ENCODE data around the gene OLFML2A. TPM values are rescaled to one million over a fixed set of nuclear protein-coding genes. Genes with fewer than 3 reads are reported as not detected.

Gene OLFML2A
- total RNA-seq, 1 experiment from 2014 or later = 1.4 TPM

- Histone ChIP-seq H3K4me3 (ENCODE audit: low read depth, low read length, poor library complexity, severe bottlenecking) (no peak overlapping the region), H3K27me3 (replicated peaks; ENCODE audit: insufficient read depth, low read depth, low read length, poor library complexity) (no peaks in the 10 kb centered on the region), H3K36me3 (ENCODE audit: insufficient read depth, low read length, poor library complexity, severe bottlenecking) (peaks cover 50% of the 10 kb centered on the region), H3K9me3 (ENCODE audit: low read depth, low read length, poor library complexity, severe bottlenecking) (no peaks in the 10 kb centered on the region), H3K4me1 (ENCODE audit: insufficient read depth, low read length, poor library complexity, severe bottlenecking) (peaks cover 27% of the 10 kb centered on the region), H3K27ac (ENCODE audit: low read depth, low read length, poor library complexity, severe bottlenecking) (peak overlapping the region; percentile 98)
- no TSS peak for BruUV-seq (replicated peaks)
- TF ChIP-seq CTCF (conservative IDR thresholded peaks at IDR 0.05; ENCODE audit: low read depth, low read length) = no peak
- TF ChIP-seq EZH2 (IDR thresholded peaks at IDR 0.05; ENCODE audit: borderline replicate concordance, low read depth, low read length, poor library complexity, severe bottlenecking) = no peak
- POLR2A ChIA-PET (ENCODE audit: low non-redundant PET) = no interaction called here
- CTCF ChIA-PET = no interaction called here
- intact Hi-C loops (cut with micrococcal nuclease; ENCODE audit: unreplicated experiment) = loop anchor here (10.0 kb wide), 3 partner anchors 286 to 516 kb away; partner anchors contain the start of genes PSMB7 and SCAI
- no peak for DNase-seq (ENCODE audit: low spot score)
These were observed 81.6 kb downstream of the OLFML2A start for GRCh38 chr9:124858330-124859046.

GRCh38 chr9:124859803-124860581 lies 83.1 kb downstream of the OLFML2A start:
- Histone ChIP-seq H3K36me3 (ENCODE audit: insufficient read depth, low read length, poor library complexity, severe bottlenecking) (peaks cover 50% of the 10 kb centered on the region), H3K4me1 (ENCODE audit: insufficient read depth, low read length, poor library complexity, severe bottlenecking) (peaks cover 30% of the 10 kb centered on the region), H3K27me3 (replicated peaks; ENCODE audit: insufficient read depth, low read depth, low read length, poor library complexity) (no peaks in the 10 kb centered on the region), H3K4me3 (ENCODE audit: low read depth, low read length, poor library complexity, severe bottlenecking) (peak overlapping the region; percentile 96), H3K27ac (ENCODE audit: low read depth, low read length, poor library complexity, severe bottlenecking) (peak overlapping the region; percentile 98), H3K9me3 (ENCODE audit: low read depth, low read length, poor library complexity, severe bottlenecking) (no peaks in the 10 kb centered on the region)
- BruUV-seq (replicated peaks) = no TSS peak
- intact Hi-C loops (cut with micrococcal nuclease; ENCODE audit: unreplicated experiment) = loop anchor here (10.0 kb wide), 3 partner anchors 285 to 515 kb away; partner anchors contain the start of genes PSMB7 and SCAI
- CTCF ChIA-PET = no interaction called here
- POLR2A ChIA-PET (ENCODE audit: low non-redundant PET) = interaction anchor here (0.6 to 0.7 kb wide), 2 partner anchors 32 to 266 kb away, joined by 4 to 9 read pairs; no protein-coding TSS in a partner anchor
- no peak for DNase-seq (ENCODE audit: low spot score)
- TF ChIP-seq EZH2 (IDR thresholded peaks at IDR 0.05; ENCODE audit: borderline replicate concordance, low read depth, low read length, poor library complexity, severe bottlenecking) (no peak), CTCF (conservative IDR thresholded peaks at IDR 0.05; ENCODE audit: low read depth, low read length) (no peak)

GRCh38 chr9:124860582-124861341 lies 83.8 kb downstream of the OLFML2A start:
- TSS peak; percentile 47 for BruUV-seq (replicated peaks)
- intact Hi-C loops (cut with micrococcal nuclease; ENCODE audit: unreplicated experiment) = no loop called here
- peaks cover 30% of the 10 kb centered on the region for H3K4me1 ChIP-seq (ENCODE audit: insufficient read depth, low read length, poor library complexity, severe bottlenecking)
- H3K27me3 ChIP-seq (replicated peaks; ENCODE audit: insufficient read depth, low read depth, low read length, poor library complexity) = no peaks in the 10 kb centered on the region
- TF ChIP-seq CTCF (conservative IDR thresholded peaks at IDR 0.05; ENCODE audit: low read depth, low read length) (no peak), EZH2 (IDR thresholded peaks at IDR 0.05; ENCODE audit: borderline replicate concordance, low read depth, low read length, poor library complexity, severe bottlenecking) (no peak)
- CTCF ChIA-PET = no interaction called here
- H3K27ac ChIP-seq (ENCODE audit: low read depth, low read length, poor library complexity, severe bottlenecking) = peak overlapping the region; percentile 98
- DNase-seq (ENCODE audit: low spot score) = no peak
- H3K36me3 ChIP-seq (ENCODE audit: insufficient read depth, low read length, poor library complexity, severe bottlenecking) = peaks cover 50% of the 10 kb centered on the region
- H3K9me3 ChIP-seq (ENCODE audit: low read depth, low read length, poor library complexity, severe bottlenecking) = no peaks in the 10 kb centered on the region
- POLR2A ChIA-PET (ENCODE audit: low non-redundant PET) = interaction anchor here (0.6 to 0.7 kb wide), 2 partner anchors 31 to 267 kb away, joined by 4 to 9 read pairs; no protein-coding TSS in a partner anchor
- H3K4me3 ChIP-seq (ENCODE audit: low read depth, low read length, poor library complexity, severe bottlenecking) = peak overlapping the region; percentile 96

Measured in A673 (cell line).